ENCODE data around the gene NTM. TPM values are rescaled to one million over a fixed set of nuclear protein-coding genes. Genes with fewer than 3 reads are reported as not detected.

Gene NTM
- polyA plus RNA-seq (2013, experiment 1 of 2) = 5.8 TPM
- 6.6 TPM for polyA plus RNA-seq (2013, experiment 2 of 2)

DNA sequence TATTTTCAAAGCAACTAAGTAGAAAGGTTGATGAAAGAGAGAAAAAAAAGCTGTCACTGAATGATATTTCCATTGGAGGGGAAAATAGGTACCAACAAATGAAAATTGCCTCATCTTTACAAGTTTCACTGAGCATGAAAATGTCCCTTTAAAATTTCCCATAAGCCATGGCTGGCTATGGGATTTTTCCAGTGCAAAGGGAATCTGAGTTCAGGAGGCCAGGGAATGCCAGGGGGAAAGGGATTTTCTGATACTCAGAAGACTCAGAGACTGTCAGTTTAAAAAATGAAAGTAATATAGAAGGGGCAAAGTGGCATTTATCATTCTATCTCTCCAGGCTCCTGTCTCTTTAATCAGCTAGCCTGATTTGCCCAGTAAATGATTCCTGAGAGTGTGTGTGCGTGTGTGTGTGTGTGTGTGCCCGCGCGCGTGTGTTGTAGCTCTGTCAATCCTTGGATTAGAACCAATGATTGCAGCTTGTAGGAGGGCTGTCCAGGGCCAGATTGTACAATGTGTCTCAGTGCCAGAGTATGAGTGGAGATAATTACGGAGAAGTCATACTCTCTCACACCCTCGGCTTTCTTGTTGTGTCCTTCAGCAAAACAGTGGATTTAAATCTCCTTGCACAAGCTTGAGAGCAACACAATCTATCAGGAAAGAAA lies at the start of gene NTM:
Gene NTM, plus strand, starts transcription at position 526 of the 662 bp plus-strand sequence.
- Histone ChIP-seq H3K4me2 (ENCODE audit: low read length) (no peak within 1 kb of the TSS), H4K5ac (ENCODE audit: low read length) (no peak within 1 kb of the TSS), H3K79me2 (ENCODE audit: control insufficient read depth, insufficient read depth, low read length) (no peaks in the 10 kb centered on the region), H2BK15ac (replicated peaks; ENCODE audit: low read depth) (no peak within 1 kb of the TSS), H3K18ac (ENCODE audit: low read length) (no peak within 1 kb of the TSS), H3K9ac (ENCODE audit: low read length) (no peak within 1 kb of the TSS), H3K56ac (ENCODE audit: low read length) (peak within 1 kb of the TSS; percentile 46), H3K4me3 (ENCODE audit: low read length) (no peak within 1 kb of the TSS), H4K8ac (ENCODE audit: low read depth, low read length) (no peak within 1 kb of the TSS), H3K79me1 (ENCODE audit: low read length) (no peaks in the 10 kb centered on the region), H2AK5ac (ENCODE audit: low read length) (no peak within 1 kb of the TSS), H3K23ac (ENCODE audit: low read length) (no peak within 1 kb of the TSS), H2BK5ac (ENCODE audit: low read length) (no peak within 1 kb of the TSS), H3K27ac (ENCODE audit: low read depth, low read length) (no peak within 1 kb of the TSS), H2BK120ac (ENCODE audit: low read depth, low read length) (no peak within 1 kb of the TSS), H3K27me3 (ENCODE audit: insufficient read depth, low read length, poor library complexity) (no peaks in the 10 kb centered on the region), H3K4ac (ENCODE audit: low read depth, low read length) (no peak within 1 kb of the TSS), H3K4me1 (ENCODE audit: control insufficient read depth, low read depth, low read length) (peaks cover 27% of the 10 kb centered on the region), H3K36me3 (ENCODE audit: control insufficient read depth, insufficient read depth, low read length) (no peaks in the 10 kb centered on the region)
- no CpG with 5 or more reads among the region's 7 CpGs for WGBS (ENCODE audit: extremely low coverage, insufficient coverage, low lambda C conversion rate)
- DNase-seq = peak; percentile 14

DNA sequence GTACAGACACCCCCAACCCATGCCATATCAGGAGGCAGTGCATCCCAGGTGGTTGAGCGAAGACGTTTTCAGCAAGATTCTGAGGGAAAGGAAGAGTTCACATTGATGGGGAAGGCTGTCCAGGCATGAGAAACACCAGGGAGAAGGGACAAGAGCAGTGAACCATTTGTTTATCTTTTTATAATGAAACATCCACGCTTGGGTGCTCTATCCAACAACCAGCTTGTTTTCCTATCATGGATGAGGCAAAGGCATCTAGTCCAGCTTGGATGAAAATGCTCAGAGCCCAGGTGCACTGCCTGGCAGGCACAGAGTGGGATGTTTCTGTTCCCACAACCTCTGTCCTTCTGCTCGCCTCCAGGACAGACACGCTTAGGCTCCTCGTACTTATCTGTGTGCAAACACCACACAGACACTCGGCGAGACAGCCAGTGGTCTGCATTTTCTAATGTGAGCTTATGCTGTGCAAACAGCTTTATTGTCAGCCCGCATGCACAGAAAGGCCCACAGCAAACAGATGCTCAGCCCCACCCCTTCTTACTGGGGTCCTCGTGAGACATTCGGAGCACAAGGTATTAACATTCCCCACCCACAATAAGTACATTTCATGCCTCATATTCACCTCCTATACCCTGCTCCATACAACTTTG lies 45.4 kb upstream of the NTM start:
- Histone ChIP-seq H3K27me3 (ENCODE audit: insufficient read depth, low read length, poor library complexity) (no peaks in the 10 kb centered on the region), H2BK5ac (ENCODE audit: low read length) (no peak overlapping the region), H3K56ac (ENCODE audit: low read length) (no peak overlapping the region), H3K4me1 (ENCODE audit: control insufficient read depth, low read depth, low read length) (no peaks in the 10 kb centered on the region), H3K4ac (ENCODE audit: low read depth, low read length) (no peak overlapping the region), H2BK120ac (ENCODE audit: low read depth, low read length) (no peak overlapping the region), H4K8ac (ENCODE audit: low read depth, low read length) (no peak overlapping the region), H3K4me2 (ENCODE audit: low read length) (no peak overlapping the region), H3K18ac (ENCODE audit: low read length) (no peak overlapping the region), H3K23ac (ENCODE audit: low read length) (no peak overlapping the region), H3K36me3 (ENCODE audit: control insufficient read depth, insufficient read depth, low read length) (no peaks in the 10 kb centered on the region), H3K4me3 (ENCODE audit: low read length) (no peak overlapping the region), H3K27ac (ENCODE audit: low read depth, low read length) (no peak overlapping the region), H4K5ac (ENCODE audit: low read length) (no peak overlapping the region), H2BK15ac (replicated peaks; ENCODE audit: low read depth) (no peak overlapping the region), H3K79me1 (ENCODE audit: low read length) (no peaks in the 10 kb centered on the region), H2AK5ac (ENCODE audit: low read length) (no peak overlapping the region), H3K9ac (ENCODE audit: low read length) (no peak overlapping the region), H3K79me2 (ENCODE audit: control insufficient read depth, insufficient read depth, low read length) (no peaks in the 10 kb centered on the region)
- no CpG with 5 or more reads among the region's 11 CpGs for WGBS (ENCODE audit: extremely low coverage, insufficient coverage, low lambda C conversion rate)
- DNase-seq = no peak

DNA sequence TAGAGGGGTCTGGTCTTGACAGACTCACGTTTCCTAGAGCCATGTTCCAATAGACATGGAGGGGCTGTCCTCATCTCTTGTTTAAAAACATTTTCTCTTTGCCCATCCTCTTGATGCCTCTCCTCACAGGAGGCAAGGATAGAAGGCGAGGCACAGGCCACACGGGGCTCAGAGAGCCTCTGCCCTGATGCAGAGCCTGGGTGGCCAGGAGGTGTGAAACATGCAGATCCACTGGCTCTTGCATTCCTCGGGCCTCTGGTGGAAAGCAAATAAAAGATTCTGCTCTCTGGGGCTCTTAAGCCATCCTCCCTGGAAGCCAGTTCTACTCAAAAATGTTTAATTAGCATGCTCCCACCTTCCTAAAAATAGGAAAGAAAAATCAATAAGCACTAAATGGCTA lies 43.6 kb upstream of the NTM start:
- no peaks in the 10 kb centered on the region for H3K79me2 ChIP-seq (ENCODE audit: control insufficient read depth, insufficient read depth, low read length)
- H3K4ac ChIP-seq (ENCODE audit: low read depth, low read length) = no peak overlapping the region
- H3K56ac ChIP-seq (ENCODE audit: low read length) = no peak overlapping the region
- H3K4me1 ChIP-seq (ENCODE audit: control insufficient read depth, low read depth, low read length) = no peaks in the 10 kb centered on the region
- no peak overlapping the region for H3K9ac ChIP-seq (ENCODE audit: low read length)
- no peak overlapping the region for H4K5ac ChIP-seq (ENCODE audit: low read length)
- peak; percentile 59 for DNase-seq
- no peaks in the 10 kb centered on the region for H3K36me3 ChIP-seq (ENCODE audit: control insufficient read depth, insufficient read depth, low read length)
- H3K27ac ChIP-seq (ENCODE audit: low read depth, low read length) = no peak overlapping the region
- H3K18ac ChIP-seq (ENCODE audit: low read length) = no peak overlapping the region
- no CpG with 5 or more reads among the region's 4 CpGs for WGBS (ENCODE audit: extremely low coverage, insufficient coverage, low lambda C conversion rate)
- no peak overlapping the region for H3K23ac ChIP-seq (ENCODE audit: low read length)
- no peak overlapping the region for H3K4me3 ChIP-seq (ENCODE audit: low read length)
- no peak overlapping the region for H2BK5ac ChIP-seq (ENCODE audit: low read length)
- no peak overlapping the region for H2AK5ac ChIP-seq (ENCODE audit: low read length)
- no peak overlapping the region for H2BK120ac ChIP-seq (ENCODE audit: low read depth, low read length)
- H2BK15ac ChIP-seq (replicated peaks; ENCODE audit: low read depth) = no peak overlapping the region
- no peak overlapping the region for H4K8ac ChIP-seq (ENCODE audit: low read depth, low read length)
- no peak overlapping the region for H3K4me2 ChIP-seq (ENCODE audit: low read length)
- H3K27me3 ChIP-seq (ENCODE audit: insufficient read depth, low read length, poor library complexity) = no peaks in the 10 kb centered on the region
- no peaks in the 10 kb centered on the region for H3K79me1 ChIP-seq (ENCODE audit: low read length)

DNA sequence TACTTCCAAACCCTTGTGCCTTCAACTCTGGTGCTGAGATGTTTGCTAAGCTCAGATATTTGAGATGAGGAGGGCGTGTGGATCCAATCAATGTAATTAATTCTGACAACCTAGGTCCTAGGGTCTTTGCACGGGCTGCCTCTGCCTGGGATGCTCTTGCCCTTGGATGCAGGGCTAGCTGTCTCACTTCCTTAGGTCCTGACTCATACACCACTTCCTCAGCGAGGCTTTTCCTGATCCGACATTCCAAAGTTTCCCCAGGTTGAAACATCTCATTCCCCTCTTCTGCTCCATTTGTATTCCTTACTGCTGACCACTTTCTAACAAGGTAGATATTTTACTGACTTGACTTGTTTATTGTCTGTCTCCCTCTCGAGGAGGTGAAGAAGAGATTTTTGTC lies 43.0 kb upstream of the NTM start:
- Histone ChIP-seq H3K4me3 (ENCODE audit: low read length) (no peak overlapping the region), H2BK120ac (ENCODE audit: low read depth, low read length) (no peak overlapping the region), H2BK5ac (ENCODE audit: low read length) (no peak overlapping the region), H3K27me3 (ENCODE audit: insufficient read depth, low read length, poor library complexity) (no peaks in the 10 kb centered on the region), H4K5ac (ENCODE audit: low read length) (no peak overlapping the region), H3K27ac (ENCODE audit: low read depth, low read length) (no peak overlapping the region), H3K4me2 (ENCODE audit: low read length) (no peak overlapping the region), H3K23ac (ENCODE audit: low read length) (no peak overlapping the region), H2BK15ac (replicated peaks; ENCODE audit: low read depth) (no peak overlapping the region), H3K9ac (ENCODE audit: low read length) (no peak overlapping the region), H3K79me2 (ENCODE audit: control insufficient read depth, insufficient read depth, low read length) (no peaks in the 10 kb centered on the region), H2AK5ac (ENCODE audit: low read length) (no peak overlapping the region), H3K56ac (ENCODE audit: low read length) (no peak overlapping the region), H3K18ac (ENCODE audit: low read length) (no peak overlapping the region), H3K79me1 (ENCODE audit: low read length) (no peaks in the 10 kb centered on the region), H3K36me3 (ENCODE audit: control insufficient read depth, insufficient read depth, low read length) (no peaks in the 10 kb centered on the region), H4K8ac (ENCODE audit: low read depth, low read length) (no peak overlapping the region), H3K4me1 (ENCODE audit: control insufficient read depth, low read depth, low read length) (no peaks in the 10 kb centered on the region), H3K4ac (ENCODE audit: low read depth, low read length) (no peak overlapping the region)
- DNase-seq = peak; percentile 38
- no CpG with 5 or more reads among the region's 5 CpGs for WGBS (ENCODE audit: extremely low coverage, insufficient coverage, low lambda C conversion rate)

DNA sequence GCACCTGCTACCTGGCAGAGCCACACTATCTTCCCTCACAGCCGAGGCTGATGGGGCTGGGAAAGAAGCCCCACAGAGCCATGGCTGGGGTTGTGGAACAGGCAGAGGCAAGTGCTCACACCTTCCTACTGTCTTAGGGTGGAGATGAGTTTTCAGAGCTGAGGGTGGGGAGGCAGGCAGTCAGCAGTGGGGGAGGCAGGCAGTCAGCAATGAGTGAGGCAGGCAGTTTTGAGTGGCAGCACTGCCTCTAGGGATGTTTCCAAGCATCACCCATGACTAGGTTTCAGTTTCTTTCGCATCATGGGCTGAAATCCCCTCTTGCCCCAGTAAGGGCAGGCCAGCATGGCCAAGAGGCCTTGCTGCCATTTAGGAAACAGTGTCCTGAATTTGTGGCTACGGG lies 41.6 kb upstream of the NTM start:
- Histone ChIP-seq H2BK120ac (ENCODE audit: low read depth, low read length) (no peak overlapping the region), H3K79me1 (ENCODE audit: low read length) (no peaks in the 10 kb centered on the region), H3K36me3 (ENCODE audit: control insufficient read depth, insufficient read depth, low read length) (no peaks in the 10 kb centered on the region), H3K9ac (ENCODE audit: low read length) (no peak overlapping the region), H2BK15ac (replicated peaks; ENCODE audit: low read depth) (no peak overlapping the region), H3K56ac (ENCODE audit: low read length) (no peak overlapping the region), H3K23ac (ENCODE audit: low read length) (no peak overlapping the region), H3K4ac (ENCODE audit: low read depth, low read length) (no peak overlapping the region), H3K27me3 (ENCODE audit: insufficient read depth, low read length, poor library complexity) (no peaks in the 10 kb centered on the region), H2BK5ac (ENCODE audit: low read length) (no peak overlapping the region), H4K5ac (ENCODE audit: low read length) (no peak overlapping the region), H3K4me2 (ENCODE audit: low read length) (no peak overlapping the region), H3K4me3 (ENCODE audit: low read length) (no peak overlapping the region), H3K18ac (ENCODE audit: low read length) (no peak overlapping the region), H3K79me2 (ENCODE audit: control insufficient read depth, insufficient read depth, low read length) (no peaks in the 10 kb centered on the region), H2AK5ac (ENCODE audit: low read length) (no peak overlapping the region), H4K8ac (ENCODE audit: low read depth, low read length) (no peak overlapping the region), H3K4me1 (ENCODE audit: control insufficient read depth, low read depth, low read length) (no peaks in the 10 kb centered on the region), H3K27ac (ENCODE audit: low read depth, low read length) (no peak overlapping the region)
- DNase-seq = no peak
- no CpG with 5 or more reads among the region's 3 CpGs for WGBS (ENCODE audit: extremely low coverage, insufficient coverage, low lambda C conversion rate)

Measured in mesendoderm (in vitro differentiated cells).